ENCODE measurements around the gene TNPO1.

The TNPO1 gene

DNA sequence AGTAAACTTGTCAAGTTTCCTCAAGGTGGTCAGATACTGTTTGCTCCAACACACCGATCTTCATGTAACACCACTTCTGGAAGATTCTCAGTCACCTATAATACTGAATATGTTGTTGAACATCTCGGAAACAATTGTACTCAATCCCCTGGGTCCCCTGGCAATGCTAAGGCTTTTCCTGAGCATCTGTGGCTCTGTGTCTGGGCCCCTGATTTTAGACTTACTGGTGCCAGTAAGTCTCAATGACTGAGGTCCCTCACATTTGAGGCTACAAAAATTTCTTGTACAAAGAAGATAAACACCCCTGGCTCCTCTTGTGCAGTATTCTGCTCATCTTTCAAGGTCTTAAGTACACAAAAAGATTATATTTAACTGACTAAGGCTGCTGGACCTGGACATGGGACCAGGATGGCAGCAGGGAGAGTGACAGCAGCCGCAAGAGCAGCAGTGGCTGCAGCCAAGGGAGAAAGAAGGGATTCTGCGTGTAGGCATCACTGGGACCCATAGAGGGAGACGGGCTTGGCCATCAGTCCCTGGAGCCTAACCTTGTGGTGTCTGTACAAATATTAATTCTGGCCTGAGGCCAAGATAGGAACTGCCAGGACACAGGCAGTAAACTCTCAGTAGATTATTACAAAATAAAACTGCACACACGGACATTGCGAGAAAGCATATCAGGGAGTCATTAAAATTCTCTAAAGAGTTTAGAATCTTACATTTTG, 49.0 kb upstream of the TNPO1 start (continued):
- TF ChIP-seq, protein P1, sequence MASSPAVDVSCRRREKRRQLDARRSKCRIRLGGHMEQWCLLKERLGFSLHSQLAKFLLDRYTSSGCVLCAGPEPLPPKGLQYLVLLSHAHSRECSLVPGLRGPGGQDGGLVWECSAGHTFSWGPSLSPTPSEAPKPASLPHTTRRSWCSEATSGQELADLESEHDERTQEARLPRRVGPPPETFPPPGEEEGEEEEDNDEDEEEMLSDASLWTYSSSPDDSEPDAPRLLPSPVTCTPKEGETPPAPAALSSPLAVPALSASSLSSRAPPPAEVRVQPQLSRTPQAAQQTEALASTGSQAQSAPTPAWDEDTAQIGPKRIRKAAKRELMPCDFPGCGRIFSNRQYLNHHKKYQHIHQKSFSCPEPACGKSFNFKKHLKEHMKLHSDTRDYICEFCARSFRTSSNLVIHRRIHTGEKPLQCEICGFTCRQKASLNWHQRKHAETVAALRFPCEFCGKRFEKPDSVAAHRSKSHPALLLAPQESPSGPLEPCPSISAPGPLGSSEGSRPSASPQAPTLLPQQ (tag by site-specific recombination; IDR thresholded peaks at IDR 0.05) = peak; percentile 47; the same call in 1 of the 2 replicates
- TF ChIP-seq ZNF366 (tag by site-specific recombination; conservative IDR thresholded peaks at IDR 0.05) (0 out of 2 replicates have a peak, but pooled peaks have one; percentile 38), KLF10 (tag by site-specific recombination; IDR thresholded peaks at IDR 0.05) (0 out of 2 replicates have a peak, but pooled peaks have one; percentile 26), ZNF658 (tag by site-specific recombination; IDR thresholded peaks at IDR 0.05) (no peak), TRIM28 (IDR thresholded peaks at IDR 0.05; ENCODE audit: borderline replicate concordance, low read length) (0 out of 2 replicates have a peak, but pooled peaks have one; percentile 58), HOXD13 (CRISPR knock-in tag; IDR thresholded peaks at IDR 0.05; ENCODE audit: borderline replicate concordance) (peak; percentile 17; the same call in 1 of the 2 replicates), CTCF (tag by site-specific recombination; IDR thresholded peaks at IDR 0.05) (peak; percentile 47), ZNF157 (tag by site-specific recombination; IDR thresholded peaks at IDR 0.05) (no peak)
- TF ChIP-seq, protein P2, sequence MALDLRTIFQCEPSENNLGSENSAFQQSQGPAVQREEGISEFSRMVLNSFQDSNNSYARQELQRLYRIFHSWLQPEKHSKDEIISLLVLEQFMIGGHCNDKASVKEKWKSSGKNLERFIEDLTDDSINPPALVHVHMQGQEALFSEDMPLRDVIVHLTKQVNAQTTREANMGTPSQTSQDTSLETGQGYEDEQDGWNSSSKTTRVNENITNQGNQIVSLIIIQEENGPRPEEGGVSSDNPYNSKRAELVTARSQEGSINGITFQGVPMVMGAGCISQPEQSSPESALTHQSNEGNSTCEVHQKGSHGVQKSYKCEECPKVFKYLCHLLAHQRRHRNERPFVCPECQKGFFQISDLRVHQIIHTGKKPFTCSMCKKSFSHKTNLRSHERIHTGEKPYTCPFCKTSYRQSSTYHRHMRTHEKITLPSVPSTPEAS (tag by site-specific recombination; IDR thresholded peaks at IDR 0.05) = peak; percentile 37; the same call in 1 of the 2 replicates

DNA sequence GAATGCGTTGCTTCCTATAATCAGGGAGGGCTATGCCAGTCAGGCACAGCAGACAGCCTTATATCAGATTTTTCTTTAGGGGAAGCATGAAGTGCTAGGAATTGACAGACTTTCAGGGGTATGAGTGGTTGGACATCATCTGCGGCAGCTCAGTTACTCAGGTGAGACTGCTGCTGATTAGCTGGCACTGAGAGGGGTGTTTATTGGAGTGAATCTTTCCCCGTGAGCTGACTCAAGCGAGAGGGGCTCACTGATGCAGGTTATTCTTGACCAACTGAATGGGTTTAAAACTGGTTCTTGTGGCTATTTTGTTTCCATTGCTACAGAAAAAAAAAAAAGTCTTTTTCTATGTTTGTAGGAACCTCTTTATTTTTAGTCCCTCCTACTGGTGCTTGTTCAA, 46.2 kb upstream of the TNPO1 start:
- Histone ChIP-seq H3K27ac (ENCODE audit: extremely low read depth, low read depth, low read length) (no peak overlapping the region), H3K4me3 (ENCODE audit: low read depth, low read length) (no peak overlapping the region), H3K9me3 (ENCODE audit: control insufficient read depth, insufficient read depth, low read depth, low read length) (no peaks in the 10 kb centered on the region), H3K36me3 (ENCODE audit: control insufficient read depth in 2 of 2, insufficient read depth in 1 of 2, low read length in 2 of 2) (no peaks in the 10 kb centered on the region), H3K4me1 (ENCODE audit: control insufficient read depth, insufficient read depth, low read length) (peaks cover 9% of the 10 kb centered on the region; the same call in 1 of the 2 replicates)
- ChIA-PET POLR2A (interaction anchor here (0.7 kb wide), 1 partner anchor 102 kb away, joined by 3 read pairs; no protein-coding TSS in a partner anchor), CTCF (interaction anchor here (0.6 to 0.7 kb wide), 2 partner anchors 238 to 543 kb away, joined by 3 read pairs; no protein-coding TSS in a partner anchor)
- no peak for TF ChIP-seq SP7 (tag by site-specific recombination; IDR thresholded peaks at IDR 0.05)
- no peak for TF ChIP-seq ZNF510 (tag by site-specific recombination; IDR thresholded peaks at IDR 0.05; ENCODE audit: insufficient replicate concordance)

- POLR2A ChIA-PET = no interaction called here
- no peak overlapping the region for H3K27ac ChIP-seq (ENCODE audit: extremely low read depth, low read depth, low read length)
- H3K4me1 ChIP-seq (ENCODE audit: control insufficient read depth, insufficient read depth, low read length) = no peaks in the 10 kb centered on the region
- TF ChIP-seq ZFP37 (tag by site-specific recombination; IDR thresholded peaks at IDR 0.05) = no peak
- no peak for TF ChIP-seq ZNF677 (tag by site-specific recombination; IDR thresholded peaks at IDR 0.05)
- TF ChIP-seq ZNF239 (tag by site-specific recombination; IDR thresholded peaks at IDR 0.05) = no peak
- TF ChIP-seq ZNF114 (tag by site-specific recombination; IDR thresholded peaks at IDR 0.05) = no peak
- peak; percentile 56 for TF ChIP-seq SETDB1 (IDR thresholded peaks at IDR 0.05; ENCODE audit: insufficient read length, low read length)
- H3K9me3 ChIP-seq (ENCODE audit: control insufficient read depth, insufficient read depth, low read depth, low read length) = no peaks in the 10 kb centered on the region
- H3K4me3 ChIP-seq (ENCODE audit: low read depth, low read length) = no peak overlapping the region
- CTCF ChIA-PET = interaction anchor here (1.2 kb wide), 1 partner anchor 166 kb away, joined by 5 read pairs; no protein-coding TSS in a partner anchor
- no peaks in the 10 kb centered on the region for H3K36me3 ChIP-seq (ENCODE audit: control insufficient read depth in 2 of 2, insufficient read depth in 1 of 2, low read length in 2 of 2)
Observed at GRCh38 chr5:72776684-72777083, 39.8 kb upstream of the TNPO1 start.
